ENCODE measurements around the gene SIN3A. TPM values are rescaled to one million over a fixed set of nuclear protein-coding genes. Genes with fewer than 3 reads are reported as not detected.

SIN3A gene

Small RNAs within 50 kb of the gene (small RNA-seq; reads per million reads assigned to genes)
- not detected for gene AC105036.2 (ENCODE audit: insufficient read depth)

Data from mesendoderm (in vitro differentiated cells).